SK-N-MC (cell line): ENCODE measurements around the gene ST8SIA6.

Experiments
- EZH2 ChIP-seq: fragments of 200-600 bp; sonication (generic); IDR thresholded peaks from one replicate; pipeline ENCODE4 v1.6.1; 2017; ENCODE audit warnings: antibody characterized with exemption
- FOXP2 ChIP-seq: optimal IDR thresholded peaks from 2 replicates; pipeline ENCODE3; 2011; ENCODE audit warnings: mild to moderate bottlenecking, moderate library complexity; ENCODE audit not compliant: insufficient read depth; ENCODE audit errors: extremely low read length, control extremely low read depth
- POLR2AphosphoS5 ChIP-seq: IDR thresholded peaks from 2 replicates; pipeline ENCODE4 v1.6.1; 2012; ENCODE audit warnings: mild to moderate bottlenecking, low read depth, low read length, borderline replicate concordance

GRCh38 chr10:17426263-17426750 lies 28.1 kb downstream of the ST8SIA6 start:
- TF ChIP-seq POLR2AphosphoS5: no peak
- TF ChIP-seq EZH2: no peak
- no peak for TF ChIP-seq FOXP2
